ENCODE results near the gene SCYL2. TPM values are rescaled to one million over a fixed set of nuclear protein-coding genes. Genes with fewer than 3 reads are reported as not detected.

Gene SCYL2
- total and polyA plus RNA-seq, 12 donors: 12.1 to 54.6 (median 41.7) TPM

DNA sequence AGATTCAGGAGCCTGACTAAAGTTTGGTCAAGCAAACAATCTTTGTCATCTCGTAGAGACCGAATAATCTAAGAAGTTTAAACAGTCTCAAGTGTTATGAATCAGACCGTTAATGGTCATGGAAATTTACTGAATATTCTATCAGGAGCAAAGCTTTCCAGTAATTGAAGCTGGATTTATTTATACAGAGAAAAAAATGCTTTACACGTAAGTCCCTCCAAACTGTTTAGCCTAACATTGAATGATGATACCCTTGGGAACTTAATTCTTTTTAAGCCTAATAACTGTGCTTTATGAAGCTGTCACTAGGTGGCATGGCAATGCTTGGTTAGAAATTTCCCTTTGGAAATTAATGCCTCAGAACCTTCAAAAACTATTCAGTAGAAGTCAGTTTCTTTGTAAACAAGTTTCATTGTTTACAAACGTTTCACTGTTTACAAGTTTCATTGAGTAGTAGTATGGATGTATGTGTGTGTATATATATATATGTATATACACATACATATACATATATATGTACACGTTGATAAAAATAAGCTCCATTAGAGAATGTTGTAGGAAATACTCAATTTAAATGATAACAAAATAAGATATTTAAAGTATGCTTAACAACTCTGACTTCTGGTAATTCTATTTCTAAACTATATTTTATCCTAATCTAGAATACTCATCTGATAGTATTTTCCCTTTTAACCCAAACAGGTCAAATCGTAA is 32.2 kb upstream of the SCYL2 start:
- no peak for TF ChIP-seq POLR2A (IDR thresholded peaks at IDR 0.05)
- TF ChIP-seq, protein P1, sequence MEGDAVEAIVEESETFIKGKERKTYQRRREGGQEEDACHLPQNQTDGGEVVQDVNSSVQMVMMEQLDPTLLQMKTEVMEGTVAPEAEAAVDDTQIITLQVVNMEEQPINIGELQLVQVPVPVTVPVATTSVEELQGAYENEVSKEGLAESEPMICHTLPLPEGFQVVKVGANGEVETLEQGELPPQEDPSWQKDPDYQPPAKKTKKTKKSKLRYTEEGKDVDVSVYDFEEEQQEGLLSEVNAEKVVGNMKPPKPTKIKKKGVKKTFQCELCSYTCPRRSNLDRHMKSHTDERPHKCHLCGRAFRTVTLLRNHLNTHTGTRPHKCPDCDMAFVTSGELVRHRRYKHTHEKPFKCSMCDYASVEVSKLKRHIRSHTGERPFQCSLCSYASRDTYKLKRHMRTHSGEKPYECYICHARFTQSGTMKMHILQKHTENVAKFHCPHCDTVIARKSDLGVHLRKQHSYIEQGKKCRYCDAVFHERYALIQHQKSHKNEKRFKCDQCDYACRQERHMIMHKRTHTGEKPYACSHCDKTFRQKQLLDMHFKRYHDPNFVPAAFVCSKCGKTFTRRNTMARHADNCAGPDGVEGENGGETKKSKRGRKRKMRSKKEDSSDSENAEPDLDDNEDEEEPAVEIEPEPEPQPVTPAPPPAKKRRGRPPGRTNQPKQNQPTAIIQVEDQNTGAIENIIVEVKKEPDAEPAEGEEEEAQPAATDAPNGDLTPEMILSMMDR (IDR thresholded peaks at IDR 0.05): peak; percentile 59 to 79 (median 76)
- intact Hi-C loops (cut with DNase I): loop anchor here in 1 of 2 donors (10.0 kb wide), 3 partner anchors 100 to 510 kb away; no protein-coding TSS in a partner anchor
- peak overlapping the region in 3 of 5 donors; percentile 45 to 75 (median 65) for H3K27ac ChIP-seq
- 28 to 35% (median 31%) methylated on average over 7 of the region's 7 CpGs for WGBS, 4 donors
- H3K36me3 ChIP-seq (replicated peaks in 1 of 2): no peaks in the 10 kb centered on the region
- H3K4me1 ChIP-seq (replicated peaks in 1 of 2): peaks cover 0 to 5% of the 10 kb centered on the region in 2 donors
- peak in 2 of 7 donors; percentile 24 to 27 for DNase-seq
- no peaks in the 10 kb centered on the region for H3K9me3 ChIP-seq (replicated peaks in 1 of 3)
- H3K27me3 ChIP-seq: no peaks in the 10 kb centered on the region
- H3K4me3 ChIP-seq: peak overlapping the region in 1 of 4 donors; percentile 21

DNA sequence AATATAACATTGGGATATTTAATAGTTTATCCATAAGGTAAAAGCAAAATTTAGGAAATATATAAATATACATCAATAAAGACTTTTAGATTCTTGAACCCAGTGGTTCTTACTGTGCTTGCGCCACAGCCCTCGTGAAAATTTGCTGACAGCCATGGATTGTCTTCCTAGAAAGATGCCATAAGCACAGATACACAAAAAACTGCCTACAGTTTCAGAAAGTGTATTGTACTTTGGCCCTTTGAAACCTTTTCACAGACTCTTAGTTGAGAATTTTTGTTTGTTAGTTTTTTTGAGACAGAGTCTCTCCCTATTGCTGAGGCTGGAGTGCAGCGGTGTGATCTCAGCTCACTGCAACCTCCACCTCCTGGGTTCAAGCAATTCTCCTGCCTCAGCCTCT is 28.2 kb upstream of the SCYL2 start:
- Histone ChIP-seq H3K4me3 (no peak overlapping the region), H3K27ac (no peak overlapping the region), H3K36me3 (replicated peaks in 1 of 2) (no peaks in the 10 kb centered on the region), H3K4me1 (replicated peaks in 1 of 2) (peaks cover 0 to 5% of the 10 kb centered on the region in 2 donors), H3K9me3 (replicated peaks in 1 of 3) (no peaks in the 10 kb centered on the region), H3K27me3 (no peaks in the 10 kb centered on the region)
- DNase-seq: no peak
- WGBS, 4 donors: 92 to 97% (median 97%) methylated on average over 3 of the region's 3 CpGs
- intact Hi-C loops (cut with DNase I): loop anchor here in 1 of 2 donors (10.0 kb wide), 3 partner anchors 96 to 506 kb away; no protein-coding TSS in a partner anchor
- TF ChIP-seq, protein P1 (IDR thresholded peaks at IDR 0.05): no peak
- no peak for TF ChIP-seq POLR2A (IDR thresholded peaks at IDR 0.05)

DNA sequence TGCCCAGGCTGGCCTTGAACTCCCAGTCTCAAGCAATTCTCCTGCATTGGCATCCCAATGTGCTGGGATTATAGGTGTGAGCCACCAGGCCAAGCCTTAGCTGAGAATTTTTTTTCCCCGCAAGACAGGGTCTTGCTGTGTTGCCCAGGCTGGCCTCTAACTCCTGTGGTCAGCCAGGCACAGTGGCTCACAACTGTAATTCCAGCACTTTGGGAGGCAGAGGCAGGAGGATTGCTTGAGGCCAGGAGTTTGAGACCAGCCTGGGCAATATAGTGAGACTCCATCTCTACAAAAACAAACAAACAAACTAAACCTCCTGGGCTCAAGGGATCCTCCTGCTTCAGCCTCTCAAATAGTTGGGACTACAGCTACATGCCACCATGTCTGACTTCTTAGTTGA is 27.4 kb upstream of the SCYL2 start:
- intact Hi-C loops (cut with DNase I): loop anchor here in 1 of 2 donors (10.0 kb wide), 3 partner anchors 95 to 505 kb away; no protein-coding TSS in a partner anchor
- no peak for DNase-seq
- no peak overlapping the region for H3K27ac ChIP-seq

DNA sequence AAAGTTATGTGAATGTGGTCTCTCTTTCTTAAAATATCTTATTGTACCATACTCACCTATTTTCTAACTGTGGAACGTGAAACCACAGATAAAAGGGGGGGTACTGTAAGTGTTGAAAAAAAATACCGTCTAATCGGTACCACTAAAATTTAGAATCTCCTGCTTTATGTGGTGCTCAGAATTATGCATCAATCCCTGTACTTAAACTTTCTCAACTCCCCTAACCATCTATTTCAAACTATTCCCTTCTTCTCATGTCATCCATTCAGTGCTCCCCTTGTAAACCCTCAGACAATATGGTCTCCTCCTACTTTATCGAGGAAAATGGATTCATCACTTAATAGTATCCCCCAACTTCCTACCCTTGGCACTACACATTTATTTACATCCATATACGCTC is 23.8 kb upstream of the SCYL2 start:
- intact Hi-C loops (cut with DNase I): no loop called here
- 86 to 95% (median 91%) methylated on average over 5 of the region's 5 CpGs for WGBS, 4 donors
- no peaks in the 10 kb centered on the region for H3K36me3 ChIP-seq (replicated peaks in 1 of 2)

More for the DNA sequence above, 27.4 kb upstream of the SCYL2 start:
- 89 to 100% (median 91%) methylated on average over 1 of the region's 1 CpG for WGBS, 4 donors
- no peaks in the 10 kb centered on the region for H3K36me3 ChIP-seq (replicated peaks in 1 of 2)
- no peak for TF ChIP-seq POLR2A (IDR thresholded peaks at IDR 0.05)
- TF ChIP-seq, protein P1 (IDR thresholded peaks at IDR 0.05): no peak
- no peaks in the 10 kb centered on the region for H3K9me3 ChIP-seq (replicated peaks in 1 of 3)
- H3K4me3 ChIP-seq: no peak overlapping the region
- H3K27me3 ChIP-seq: no peaks in the 10 kb centered on the region
- no peaks in the 10 kb centered on the region for H3K4me1 ChIP-seq (replicated peaks in 1 of 2)

More for the DNA sequence above, 23.8 kb upstream of the SCYL2 start:
- no peaks in the 10 kb centered on the region for H3K27me3 ChIP-seq
- H3K9me3 ChIP-seq (replicated peaks in 1 of 3): no peaks in the 10 kb centered on the region
- no peak for TF ChIP-seq POLR2A (IDR thresholded peaks at IDR 0.05)
- TF ChIP-seq, protein P1 (IDR thresholded peaks at IDR 0.05): no peak
- no peak overlapping the region for H3K4me3 ChIP-seq
- H3K27ac ChIP-seq: no peak overlapping the region
- DNase-seq: no peak
- H3K4me1 ChIP-seq (replicated peaks in 1 of 2): no peaks in the 10 kb centered on the region

Measured in adrenal gland (tissue), 12 donors.